PC-3 (cell line): Measurements from ENCODE around the gene FREY1. TPM values are rescaled to one million over a fixed set of nuclear protein-coding genes. Genes with fewer than 3 reads are reported as not detected.
A peak's percentile ranks its signal among the peaks of the same experiment; 100 is the strongest.

Experiments used
- ATAC-seq: fragments of 200-7000 bp; cut with Tn5 transposase; 2 replicates; pipeline ENCODE4 v1.9.1; 2020; ENCODE audit warnings: mild to moderate bottlenecking, moderate library complexity
- BruUV-seq: library from RNA; stranded (reverse); fragments of 400-500 nt; replicated peaks from 2 replicates; lab custom pipeline; 2021; lab: Mats Ljungman, UMichigan
- CTCF ChIA-PET: fragments of 300-600 bp; sonication (Branson Sonifier 250); formaldehyde crosslinking; loops from one replicate; lab custom pipeline; 2022; ENCODE audit warnings: antibody characterized with exemption; lab: Charles Lee
- POLR2A ChIA-PET: fragments of 300-600 bp; sonication (Branson Sonifier 250); formaldehyde crosslinking; loops from one replicate; lab custom pipeline; 2022; ENCODE audit warnings: antibody characterized with exemption; ENCODE audit not compliant: unreplicated experiment; lab: Charles Lee
- DNase-seq: peaks from one replicate; pipeline ENCODE4 v3.0.0-alpha.2; 2015
- H2AFZ ChIP-seq: fragments of 300-600 bp; sonication (generic); 2 replicates; pipeline ENCODE4 v1.6.0; 2016; ENCODE audit warnings: antibody characterized with exemption, low read length
- H3F3A ChIP-seq: fragments of 300-600 bp; sonication (generic); one replicate; pipeline ENCODE4 v1.6.0; 2017; ENCODE audit warnings: antibody characterized with exemption, low read length, control low read depth, mild to moderate bottlenecking; ENCODE audit not compliant: unreplicated experiment
- H3K27ac ChIP-seq: fragments of 300-600 bp; sonication (generic); 2 replicates; pipeline ENCODE4 v1.5.1; 2016; ENCODE audit warnings: mild to moderate bottlenecking, low read length
- H3K27me3 ChIP-seq: fragments of 300-600 bp; sonication (generic); 2 replicates; pipeline ENCODE4 v1.6.1; 2016; ENCODE audit warnings: low read length, mixed read lengths
- H3K36me3 ChIP-seq: fragments of 300-600 bp; sonication (generic); 2 replicates; pipeline ENCODE4 v1.6.1; 2016; ENCODE audit warnings: low read depth, mixed run types, low read length, mixed read lengths
- H3K4me1 ChIP-seq: fragments of 300-600 bp; sonication (generic); 2 replicates; pipeline ENCODE4 v1.5.1; 2016; ENCODE audit warnings: low read length; ENCODE audit not compliant: insufficient read depth
- H3K4me2 ChIP-seq: fragments of 300-600 bp; sonication (generic); 2 replicates; pipeline ENCODE4 v1.6.0; 2016; ENCODE audit warnings: low read length
- H3K4me3 ChIP-seq: fragments of 300-600 bp; sonication (generic); 2 replicates; pipeline ENCODE4 v1.5.1; 2016; ENCODE audit warnings: mild to moderate bottlenecking, low read length, mixed read lengths
- H3K79me2 ChIP-seq: fragments of 300-600 bp; sonication (generic); 2 replicates; pipeline ENCODE4 v1.6.1; 2017; ENCODE audit warnings: low read length, mixed read lengths
- H3K9ac ChIP-seq: fragments of 300-600 bp; sonication (generic); 2 replicates; pipeline ENCODE4 v1.6.0; 2016; ENCODE audit warnings: mild to moderate bottlenecking, low read length
- H3K9me2 ChIP-seq: fragments of 300-600 bp; sonication (generic); replicated peaks from 2 replicates; pipeline ENCODE4 v1.6.1; 2016; ENCODE audit warnings: mixed run types, low read length, mixed read lengths
- H3K9me3 ChIP-seq: fragments of 300-600 bp; sonication (generic); 2 replicates; pipeline ENCODE4 v1.6.1; 2016; ENCODE audit warnings: low read length, mixed read lengths
- H4K20me1 ChIP-seq: fragments of 300-600 bp; sonication (generic); 2 replicates; pipeline ENCODE4 v1.6.1; 2016; ENCODE audit warnings: low read length, mixed read lengths
- EZH2 ChIP-seq: fragments of 300-600 bp; sonication (generic); IDR thresholded peaks from one replicate; pipeline ENCODE4 v1.6.1; 2017; ENCODE audit warnings: antibody characterized with exemption, mild to moderate bottlenecking, low read length; ENCODE audit not compliant: unreplicated experiment
- EZH2phosphoT487 ChIP-seq: fragments of 300-600 bp; sonication (generic); IDR thresholded peaks from 2 replicates; pipeline ENCODE4 v1.6.1; 2018; ENCODE audit warnings: mild to moderate bottlenecking, antibody characterized with exemption, low read length, borderline replicate concordance
- intact Hi-C: fragments of 100-400 bp; cut with micrococcal nuclease; formaldehyde crosslinking; loops from 2 replicates; pipeline ENCODE4 v1.9.0; 2023
- total RNA-seq: library from RNA; depleted of rRNA; stranded (reverse); fragments of >200 nt; gene quantifications from 2 replicates; pipeline ENCODE4 v1.2.3, GENCODE V29; 2014
- TF ChIP-seq, protein P1 (sequence below): fragments of 300-600 bp; sonication (generic); conservative IDR thresholded peaks from 2 replicates; pipeline ENCODE4 v1.5.1; 2017; ENCODE audit warnings: antibody characterized with exemption, low read depth, mild to moderate bottlenecking, low read length

FREY1 gene
- total RNA-seq, 1 experiment from 2014 or later = 0.15 TPM

DNA sequence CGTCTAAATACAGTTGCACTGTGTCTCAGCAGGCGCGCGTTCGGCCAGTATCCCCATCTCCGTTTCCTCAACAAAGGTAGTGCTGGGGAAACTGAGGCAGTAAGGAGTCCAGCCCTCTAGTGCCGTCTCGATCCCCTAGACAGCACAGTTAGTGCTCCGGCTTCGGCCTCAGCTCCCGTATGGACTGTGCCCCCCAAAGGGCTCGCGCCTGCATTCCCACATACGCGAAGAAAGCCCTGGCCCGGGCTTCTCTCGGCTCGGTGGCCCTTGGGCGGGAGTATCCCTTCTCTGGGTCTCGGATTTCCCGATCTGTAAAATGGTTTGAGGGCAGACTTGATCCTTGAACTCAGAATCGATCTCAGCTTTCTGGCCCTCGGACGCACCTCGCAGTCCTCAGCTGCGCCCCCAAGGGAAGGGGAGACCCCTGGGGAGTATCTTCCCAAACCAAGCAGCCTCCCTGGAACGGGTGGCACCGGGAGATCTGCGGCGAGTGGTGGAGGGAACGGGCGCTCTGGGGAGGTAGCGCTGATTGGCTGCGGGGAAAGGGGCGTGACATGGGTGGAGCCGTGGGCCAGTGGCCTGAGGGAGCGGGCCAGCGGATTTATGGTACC, 11.4 kb upstream of the FREY1 start:
- Histone ChIP-seq H3K27me3 (no peaks in the 10 kb centered on the region), H3K36me3 (no peaks in the 10 kb centered on the region; the same call in 1 of the 2 replicates), H3K9ac (peak overlapping the region; percentile 82), H3K27ac (peak overlapping the region; percentile 69), H3K79me2 (peaks cover 18% of the 10 kb centered on the region), H2AFZ (peak overlapping the region; percentile 94), H4K20me1 (no peaks in the 10 kb centered on the region), H3K4me3 (peak overlapping the region; percentile 96), H3F3A (no peaks in the 10 kb centered on the region), H3K4me1 (peaks cover 3% of the 10 kb centered on the region; the same call in 1 of the 2 replicates), H3K4me2 (peak overlapping the region; percentile 98), H3K9me2 (no peaks in the 10 kb centered on the region), H3K9me3 (no peaks in the 10 kb centered on the region)
- BruUV-seq = no TSS peak
- no peak for TF ChIP-seq EZH2phosphoT487
- no peak for TF ChIP-seq EZH2
- TF ChIP-seq, protein P1, sequence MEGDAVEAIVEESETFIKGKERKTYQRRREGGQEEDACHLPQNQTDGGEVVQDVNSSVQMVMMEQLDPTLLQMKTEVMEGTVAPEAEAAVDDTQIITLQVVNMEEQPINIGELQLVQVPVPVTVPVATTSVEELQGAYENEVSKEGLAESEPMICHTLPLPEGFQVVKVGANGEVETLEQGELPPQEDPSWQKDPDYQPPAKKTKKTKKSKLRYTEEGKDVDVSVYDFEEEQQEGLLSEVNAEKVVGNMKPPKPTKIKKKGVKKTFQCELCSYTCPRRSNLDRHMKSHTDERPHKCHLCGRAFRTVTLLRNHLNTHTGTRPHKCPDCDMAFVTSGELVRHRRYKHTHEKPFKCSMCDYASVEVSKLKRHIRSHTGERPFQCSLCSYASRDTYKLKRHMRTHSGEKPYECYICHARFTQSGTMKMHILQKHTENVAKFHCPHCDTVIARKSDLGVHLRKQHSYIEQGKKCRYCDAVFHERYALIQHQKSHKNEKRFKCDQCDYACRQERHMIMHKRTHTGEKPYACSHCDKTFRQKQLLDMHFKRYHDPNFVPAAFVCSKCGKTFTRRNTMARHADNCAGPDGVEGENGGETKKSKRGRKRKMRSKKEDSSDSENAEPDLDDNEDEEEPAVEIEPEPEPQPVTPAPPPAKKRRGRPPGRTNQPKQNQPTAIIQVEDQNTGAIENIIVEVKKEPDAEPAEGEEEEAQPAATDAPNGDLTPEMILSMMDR = no peak
- DNase-seq (peak; percentile 70), ATAC-seq (peak; percentile 67)
- CTCF ChIA-PET = no interaction called here
- POLR2A ChIA-PET = interaction anchor here (0.5 kb wide), 1 partner anchor 71 kb away, joined by 5 read pairs; the partner anchor contains the start of gene CRY2
- intact Hi-C loops = loop anchor here (1.0 to 2.0 kb wide), 4 partner anchors 38 to 75 kb away; partner anchors contain the start of gene CRY2

DNA sequence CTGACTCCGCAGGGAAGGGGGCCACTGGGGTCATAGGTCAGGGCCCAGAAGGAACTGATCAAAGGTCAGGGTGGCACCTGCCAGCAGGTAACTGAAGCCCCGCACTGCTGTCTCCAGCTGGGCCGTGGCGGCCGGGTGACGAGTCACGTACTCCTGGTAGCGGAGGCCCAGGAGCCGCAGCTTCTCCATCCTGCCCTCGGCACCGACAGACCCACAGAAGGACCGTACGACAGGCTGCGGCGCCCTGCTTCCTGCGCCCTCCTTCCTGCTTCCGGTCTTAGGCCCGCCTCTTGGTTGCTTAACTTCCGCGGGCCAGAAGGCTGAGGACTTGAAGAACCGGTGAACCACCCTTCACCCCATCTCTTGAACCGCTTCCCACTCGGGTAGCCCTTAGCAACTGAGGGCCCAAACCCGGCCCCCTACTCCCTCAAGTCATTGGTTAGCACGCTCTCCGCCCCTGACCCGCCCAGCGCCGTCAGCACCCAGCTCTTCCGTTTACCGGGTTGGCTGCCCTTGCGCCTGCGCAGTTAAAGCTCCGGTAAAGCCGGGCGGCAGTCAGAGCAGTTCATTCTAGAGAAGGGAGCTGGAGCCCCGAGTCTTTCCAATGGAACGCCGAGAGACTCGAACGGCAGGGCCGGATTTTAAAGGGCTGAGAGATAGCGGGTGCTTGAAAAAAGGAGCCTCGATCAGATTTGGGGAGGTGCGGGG, 10.7 kb upstream of the FREY1 start, which contains the start of gene PEX16:
PEX16 (minus strand) TSS at position 255 of the 708 bp plus-strand sequence; CDS start at position 189, 66 bp downstream.
- Histone ChIP-seq H3K79me2 (peaks cover 14% of the 10 kb centered on the region), H3K27ac (peak within 1 kb of the TSS; percentile 69), H3K9me2 (no peaks in the 10 kb centered on the region), H3K27me3 (no peaks in the 10 kb centered on the region), H3K36me3 (no peaks in the 10 kb centered on the region; the same call in 1 of the 2 replicates), H3K4me1 (peaks cover 3% of the 10 kb centered on the region; the same call in 1 of the 2 replicates), H3F3A (no peaks in the 10 kb centered on the region), H3K4me2 (peak within 1 kb of the TSS; percentile 98), H3K9ac (peak within 1 kb of the TSS; percentile 82), H4K20me1 (no peaks in the 10 kb centered on the region), H3K9me3 (no peaks in the 10 kb centered on the region), H3K4me3 (peak within 1 kb of the TSS; percentile 96), H2AFZ (peak within 1 kb of the TSS; percentile 94)
- TSS peak; percentile 95 for BruUV-seq
- CTCF ChIA-PET = interaction anchor here (0.5 kb wide), 1 partner anchor 1537 kb away, joined by 9 read pairs; no protein-coding TSS in a partner anchor
- ATAC-seq (peak; percentile 83), DNase-seq (peak; percentile 96)
- intact Hi-C loops = loop anchor here (1.0 to 2.0 kb wide), 4 partner anchors 37 to 74 kb away; partner anchors contain the start of gene CRY2
- no peak for TF ChIP-seq EZH2phosphoT487
- no peak for TF ChIP-seq EZH2
- TF ChIP-seq, protein P1 = no peak
- POLR2A ChIA-PET = interaction anchor here (0.5 kb wide), 1 partner anchor 71 kb away, joined by 5 read pairs; the partner anchor contains the start of gene CRY2
